Chondrocyte (in vitro differentiated cells): Measurements from ENCODE around the gene TMEM158. TPM values are rescaled to one million over a fixed set of nuclear protein-coding genes. Genes with fewer than 3 reads are reported as not detected.

Experiments
- DNase-seq: peaks from one replicate; pipeline ENCODE4 v3.0.0; 2021; ENCODE audit warnings: mixed read lengths, low spot score
- H3K27ac Mint-ChIP-seq: one replicate; pipeline ENCODE4 v1.8.0; 2021; ENCODE audit warnings: mild to moderate bottlenecking, moderate library complexity, mixed read lengths; ENCODE audit not compliant: unreplicated experiment
- H3K27me3 Mint-ChIP-seq: 2 replicates; pipeline ENCODE4 v1.8.0; 2021; ENCODE audit warnings: low read depth, mixed read lengths
- H3K36me3 Mint-ChIP-seq: 2 replicates; pipeline ENCODE4 v1.8.0; 2021; ENCODE audit warnings: low read depth, mixed read lengths
- H3K4me1 Mint-ChIP-seq: 2 replicates; pipeline ENCODE4 v1.8.0; 2021; ENCODE audit warnings: low read depth, mild to moderate bottlenecking, mixed read lengths
- H3K4me3 Mint-ChIP-seq: one replicate; pipeline ENCODE4 v1.8.0; 2021; ENCODE audit warnings: mild to moderate bottlenecking, moderate library complexity, mixed read lengths; ENCODE audit not compliant: unreplicated experiment
- H3K9me3 Mint-ChIP-seq: 2 replicates; pipeline ENCODE4 v1.8.0; 2021; ENCODE audit warnings: low read depth, mixed read lengths
- CTCF ChIP-seq: fragments of 200-600 bp; sonication (generic); IDR thresholded peaks from 2 replicates; pipeline ENCODE4 v1.5.0; 2021; ENCODE audit warnings: antibody characterized with exemption, mild to moderate bottlenecking, moderate library complexity
- long read RNA-seq: library from polyadenylated mRNA; stranded (forward); transcript quantifications from one replicate; pipeline ENCODE4 v2.0.0, GENCODE V29; 2021
- total RNA-seq: library from RNA; stranded (reverse); gene quantifications from 3 replicates; pipeline ENCODE4 v1.2.1, GENCODE V29; 2021

Gene TMEM158
- 5.8 to 34.8 TPM (median 6.9 TPM) in 3 replicates for total RNA-seq
- long read RNA-seq, transcript TMEM158-201 (1 exons, 1,813 nt): major isoform, 19 of 19 reads
- long read RNA-seq, partial matches to known transcripts: 0 of 19 reads
- long read RNA-seq, other reads (novel, unspliced or antisense): 0 of 19 reads

- no peak for TF ChIP-seq CTCF
- no peaks in the 10 kb centered on the region for H3K9me3 Mint-ChIP-seq
- H3K27me3 Mint-ChIP-seq: peaks cover 26% of the 10 kb centered on the region
- H3K27ac Mint-ChIP-seq: no peak within 1 kb of the TSS
- peak within 1 kb of the TSS; percentile 82 for H3K4me3 Mint-ChIP-seq
- no peak for DNase-seq
- peaks cover 4% of the 10 kb centered on the region for H3K36me3 Mint-ChIP-seq
- peaks cover 20% of the 10 kb centered on the region for H3K4me1 Mint-ChIP-seq
Measured at GRCh38 chr3:45226206-45226915, at the start of gene TMEM158. Gene TMEM158 (minus strand): TSS chr3:45226287. CDS start chr3:45226027, 260 bp downstream.

GRCh38 chr3:45275006-45275704 is 49.1 kb upstream of the TMEM158 start:
- H3K27ac Mint-ChIP-seq: no peak overlapping the region
- H3K27me3 Mint-ChIP-seq: peaks cover 9% of the 10 kb centered on the region
- no peaks in the 10 kb centered on the region for H3K4me1 Mint-ChIP-seq
- peaks cover 30% of the 10 kb centered on the region for H3K9me3 Mint-ChIP-seq
- H3K4me3 Mint-ChIP-seq: no peak overlapping the region
- DNase-seq: no peak
- H3K36me3 Mint-ChIP-seq: peaks cover 6% of the 10 kb centered on the region
- no peak for TF ChIP-seq CTCF

DNA sequence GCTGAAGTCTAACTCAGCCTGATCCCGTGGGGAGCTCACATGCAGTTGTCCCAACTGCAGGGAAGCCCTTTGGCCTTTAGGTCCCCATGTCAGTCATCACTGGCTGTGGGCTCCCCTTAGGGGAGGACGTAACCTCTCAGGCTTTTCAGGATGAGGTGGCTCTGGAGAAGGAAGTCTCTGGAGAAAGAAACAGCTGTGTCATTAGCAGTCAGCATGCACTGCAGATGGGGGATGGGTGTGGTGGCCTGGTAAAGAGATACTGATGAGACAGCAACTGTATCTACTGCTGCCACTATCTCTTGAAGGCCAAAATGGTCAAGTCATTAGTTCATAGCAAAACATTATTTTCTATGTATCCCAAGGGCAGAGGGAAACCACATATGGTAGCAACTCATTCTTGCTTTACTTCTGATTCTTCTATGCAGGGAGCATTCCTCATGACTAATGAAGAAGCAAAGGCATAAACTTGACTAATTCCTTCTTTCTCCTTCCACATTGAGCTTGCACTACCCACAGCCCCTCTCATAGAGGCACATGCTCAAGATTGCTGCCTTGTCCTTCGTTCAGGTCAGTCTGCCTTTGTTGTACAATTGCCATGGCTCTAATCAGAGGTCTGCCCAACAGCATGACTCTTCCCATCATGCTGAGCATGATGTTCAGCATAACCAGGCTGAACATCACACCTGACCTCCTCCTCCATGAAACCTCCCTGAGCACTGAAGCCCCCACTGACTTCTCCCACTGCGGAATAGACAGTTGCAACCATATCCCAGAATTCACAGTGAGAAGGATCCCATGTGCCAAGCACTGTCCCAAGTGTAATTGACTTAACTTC is 47.8 kb upstream of the TMEM158 start:
- Mint-ChIP-seq H3K36me3 (peaks cover 2% of the 10 kb centered on the region), H3K4me3 (no peak overlapping the region), H3K9me3 (peaks cover 20% of the 10 kb centered on the region), H3K27me3 (peaks cover 9% of the 10 kb centered on the region), H3K4me1 (no peaks in the 10 kb centered on the region), H3K27ac (no peak overlapping the region)
- DNase-seq: no peak
- TF ChIP-seq CTCF: no peak

DNA sequence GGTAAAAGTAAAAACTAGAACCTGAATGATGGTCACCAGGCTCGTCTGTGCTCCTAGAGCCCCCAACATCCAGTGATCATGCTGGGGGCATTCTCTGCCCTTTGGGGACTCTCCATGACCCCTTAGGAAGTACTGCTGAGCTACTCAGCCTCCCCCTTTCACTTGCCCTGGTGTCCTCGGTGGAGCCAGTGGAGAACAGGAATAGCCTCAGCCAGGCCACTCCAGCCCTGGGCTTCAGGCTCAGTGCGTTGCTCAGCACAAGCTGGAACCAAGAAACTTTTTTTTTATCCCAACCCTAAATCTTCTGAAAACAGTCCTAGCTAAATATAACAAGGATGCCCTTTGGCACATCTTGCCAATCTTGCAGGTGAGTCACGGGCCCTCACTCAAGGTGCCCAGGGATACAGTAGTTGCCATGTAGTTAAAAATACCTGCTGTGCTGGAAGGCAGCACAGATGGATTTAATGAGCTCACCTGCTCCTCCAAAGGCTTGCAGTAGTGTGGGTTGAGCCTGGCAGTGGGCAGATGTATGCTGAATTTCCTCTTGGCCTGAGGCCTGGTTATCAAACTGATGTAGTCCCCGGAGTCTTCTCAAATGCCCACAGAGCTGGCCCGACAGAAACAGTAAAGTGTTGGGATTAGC is 46.9 kb upstream of the TMEM158 start:
- H3K36me3 Mint-ChIP-seq: no peaks in the 10 kb centered on the region
- no peaks in the 10 kb centered on the region for H3K4me1 Mint-ChIP-seq
- H3K27me3 Mint-ChIP-seq: peaks cover 12% of the 10 kb centered on the region

More for the DNA sequence above, 46.9 kb upstream of the TMEM158 start:
- peaks cover 13% of the 10 kb centered on the region for H3K9me3 Mint-ChIP-seq
- H3K27ac Mint-ChIP-seq: no peak overlapping the region
- H3K4me3 Mint-ChIP-seq: no peak overlapping the region
- DNase-seq: no peak
- no peak for TF ChIP-seq CTCF
